Epithelial cell of esophagus (primary cell): ENCODE measurements around the gene SLC15A5.

Experiments
- DNase-seq: peaks from one replicate; pipeline ENCODE4 v3.0.0; 2010; ENCODE audit warnings: low read depth
- H3K4me3 ChIP-seq: 2 replicates; pipeline ENCODE4 v1.5.1; 2011; ENCODE audit warnings: mild to moderate bottlenecking, low read length, control low read depth
- TF ChIP-seq, protein P1 (sequence below): IDR thresholded peaks from 2 replicates; pipeline ENCODE4 v1.5.1; 2011; ENCODE audit warnings: low read depth, mild to moderate bottlenecking, low read length, control low read depth, inconsistent platforms; ENCODE audit not compliant: insufficient read depth; ENCODE audit errors: missing control alignments

Gene SLC15A5

DNA sequence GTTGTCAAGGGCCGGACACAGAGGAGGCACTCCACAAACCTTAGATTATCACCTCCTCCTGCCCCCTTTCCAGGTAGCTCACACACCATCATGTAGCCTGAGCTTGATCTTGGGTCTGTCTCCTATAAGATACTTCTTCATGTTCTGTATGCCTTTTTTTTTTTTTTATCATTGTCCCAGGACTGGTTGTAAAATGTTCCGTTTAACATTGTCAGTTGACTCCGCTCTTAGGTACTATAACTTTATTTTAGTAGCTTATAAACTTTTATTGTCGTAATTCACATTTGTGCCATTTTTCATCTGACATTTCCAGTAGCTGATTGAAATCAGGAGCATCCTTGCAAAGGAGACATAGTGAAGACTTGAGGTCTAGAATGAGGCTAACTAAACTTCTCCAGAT is 79.9 kb downstream of the SLC15A5 start:
- no peak overlapping the region for H3K4me3 ChIP-seq

GRCh38 chr12:16189849-16190248 is 87.6 kb downstream of the SLC15A5 start:
- H3K4me3 ChIP-seq = no peak overlapping the region
- TF ChIP-seq, protein P1, sequence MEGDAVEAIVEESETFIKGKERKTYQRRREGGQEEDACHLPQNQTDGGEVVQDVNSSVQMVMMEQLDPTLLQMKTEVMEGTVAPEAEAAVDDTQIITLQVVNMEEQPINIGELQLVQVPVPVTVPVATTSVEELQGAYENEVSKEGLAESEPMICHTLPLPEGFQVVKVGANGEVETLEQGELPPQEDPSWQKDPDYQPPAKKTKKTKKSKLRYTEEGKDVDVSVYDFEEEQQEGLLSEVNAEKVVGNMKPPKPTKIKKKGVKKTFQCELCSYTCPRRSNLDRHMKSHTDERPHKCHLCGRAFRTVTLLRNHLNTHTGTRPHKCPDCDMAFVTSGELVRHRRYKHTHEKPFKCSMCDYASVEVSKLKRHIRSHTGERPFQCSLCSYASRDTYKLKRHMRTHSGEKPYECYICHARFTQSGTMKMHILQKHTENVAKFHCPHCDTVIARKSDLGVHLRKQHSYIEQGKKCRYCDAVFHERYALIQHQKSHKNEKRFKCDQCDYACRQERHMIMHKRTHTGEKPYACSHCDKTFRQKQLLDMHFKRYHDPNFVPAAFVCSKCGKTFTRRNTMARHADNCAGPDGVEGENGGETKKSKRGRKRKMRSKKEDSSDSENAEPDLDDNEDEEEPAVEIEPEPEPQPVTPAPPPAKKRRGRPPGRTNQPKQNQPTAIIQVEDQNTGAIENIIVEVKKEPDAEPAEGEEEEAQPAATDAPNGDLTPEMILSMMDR = peak; percentile 46
- peak; percentile 41 for DNase-seq

More for the DNA sequence above, 79.9 kb downstream of the SLC15A5 start:
- DNase-seq = no peak
- TF ChIP-seq, protein P1 = no peak

DNA sequence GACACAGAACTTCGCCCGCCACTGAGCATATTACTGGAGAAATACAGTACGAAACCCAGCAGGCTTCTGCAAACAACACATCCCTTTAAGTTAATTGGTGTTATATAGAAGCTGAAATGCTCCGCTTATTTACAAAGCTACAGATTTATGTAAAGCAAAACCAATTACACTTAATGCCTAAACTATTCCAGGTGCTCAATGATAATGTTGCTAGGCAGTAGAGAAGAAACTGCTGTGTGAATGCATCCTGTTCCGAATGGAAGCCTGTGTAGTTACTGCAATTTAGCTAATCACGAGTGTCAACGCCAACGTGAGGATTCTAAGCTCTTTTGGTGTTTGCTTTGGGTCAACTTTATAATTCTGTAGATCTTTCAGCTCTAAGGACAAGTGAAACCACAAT is 89.8 kb downstream of the SLC15A5 start:
- H3K4me3 ChIP-seq = no peak overlapping the region
- TF ChIP-seq, protein P1 = no peak
- DNase-seq = no peak

GRCh38 chr12:16184681-16185080 is 92.8 kb downstream of the SLC15A5 start:
- DNase-seq = no peak
- TF ChIP-seq, protein P1 = no peak
- no peak overlapping the region for H3K4me3 ChIP-seq

DNA sequence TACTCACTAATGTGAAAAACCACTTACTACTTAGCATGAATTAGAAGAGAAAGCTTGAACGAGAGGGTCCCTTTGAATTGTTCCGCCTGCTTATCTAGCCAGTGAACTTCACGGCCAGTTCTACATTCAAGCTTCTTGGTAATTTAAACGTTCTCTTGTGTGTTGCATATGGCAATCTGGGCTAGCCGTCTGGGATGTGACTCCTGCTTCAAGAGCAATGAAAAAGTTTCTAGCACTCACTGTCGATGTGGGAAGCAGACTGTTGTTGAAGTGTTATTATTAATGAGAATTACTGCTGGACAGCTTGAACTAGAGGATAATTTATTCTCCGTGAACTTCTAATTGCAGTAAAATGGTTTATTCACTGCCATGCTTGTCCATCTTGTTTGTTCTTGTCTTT is 93.9 kb downstream of the SLC15A5 start:
- TF ChIP-seq, protein P1 = no peak
- DNase-seq = no peak
- H3K4me3 ChIP-seq = no peak overlapping the region

GRCh38 chr12:16175840-16176239 is 101.6 kb downstream of the SLC15A5 start:
- H3K4me3 ChIP-seq = no peak overlapping the region
- TF ChIP-seq, protein P1 = no peak
- DNase-seq = no peak

DNA sequence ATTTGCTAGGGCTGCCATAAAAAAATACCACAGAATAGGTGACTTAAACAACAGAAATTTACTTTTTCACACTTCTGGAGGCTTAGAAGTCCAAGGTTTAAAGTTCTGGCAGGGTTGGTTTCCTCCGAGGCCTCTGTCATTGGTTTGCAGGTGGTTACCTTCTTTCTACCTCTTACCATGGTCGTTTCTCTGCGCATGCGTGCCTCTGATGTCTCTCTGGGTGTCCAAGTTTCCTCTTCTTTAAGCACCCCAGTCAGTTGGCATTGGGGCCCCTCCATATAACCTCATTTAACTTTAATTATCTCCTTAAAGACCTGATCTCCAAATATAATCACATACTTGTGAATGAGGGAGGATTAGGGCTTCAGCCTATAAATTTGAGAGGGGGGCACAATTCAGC is 103.2 kb downstream of the SLC15A5 start:
- DNase-seq = no peak
- no peak overlapping the region for H3K4me3 ChIP-seq
- TF ChIP-seq, protein P1 = no peak
